Measurements from ENCODE around the gene CLP1.

GRCh38 chr11:57616595-57616994 lies 41.0 kb upstream of the CLP1 start:
- TF ChIP-seq CTCF (IDR thresholded peaks at IDR 0.05) (no peak), POLR2A (IDR thresholded peaks at IDR 0.05) (no peak), POLR2AphosphoS5 (IDR thresholded peaks at IDR 0.05) (no peak), EP300 (IDR thresholded peaks at IDR 0.05) (no peak)
